Anterior cingulate cortex (tissue), 58 donors: ENCODE data around the gene RBM23.

Experiments
- DNase-seq, 58 donors: peaks; one replicate each; lab custom pipeline; 2025; lab: John Stamatoyannopoulos, UW

RBM23 gene

DNA sequence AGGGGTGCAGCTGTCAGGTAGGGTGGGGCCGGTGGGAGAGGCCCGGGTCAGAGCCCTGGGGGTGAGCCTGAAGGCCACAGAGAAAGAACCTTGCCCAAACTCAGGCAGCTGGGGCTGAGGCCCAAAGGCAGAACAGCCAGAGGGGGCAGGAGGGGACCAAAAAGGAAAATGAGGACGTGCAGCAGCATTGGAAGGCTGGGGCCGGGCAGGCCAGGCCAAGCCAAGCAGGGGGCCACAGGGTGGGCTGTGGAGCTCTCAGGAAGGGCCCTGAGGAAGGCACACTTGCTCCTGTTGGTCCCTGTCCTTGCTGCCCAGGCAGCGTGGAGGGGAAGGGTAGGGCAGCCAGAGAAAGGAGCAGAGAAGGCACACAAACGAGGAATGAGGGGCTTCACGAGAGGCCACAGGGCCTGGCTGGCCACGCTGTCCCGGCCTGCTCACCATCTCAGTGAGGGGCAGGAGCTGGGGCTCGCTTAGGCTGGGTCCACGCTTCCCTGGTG, 72.1 kb downstream of the RBM23 start:
- no peak for DNase-seq

DNA sequence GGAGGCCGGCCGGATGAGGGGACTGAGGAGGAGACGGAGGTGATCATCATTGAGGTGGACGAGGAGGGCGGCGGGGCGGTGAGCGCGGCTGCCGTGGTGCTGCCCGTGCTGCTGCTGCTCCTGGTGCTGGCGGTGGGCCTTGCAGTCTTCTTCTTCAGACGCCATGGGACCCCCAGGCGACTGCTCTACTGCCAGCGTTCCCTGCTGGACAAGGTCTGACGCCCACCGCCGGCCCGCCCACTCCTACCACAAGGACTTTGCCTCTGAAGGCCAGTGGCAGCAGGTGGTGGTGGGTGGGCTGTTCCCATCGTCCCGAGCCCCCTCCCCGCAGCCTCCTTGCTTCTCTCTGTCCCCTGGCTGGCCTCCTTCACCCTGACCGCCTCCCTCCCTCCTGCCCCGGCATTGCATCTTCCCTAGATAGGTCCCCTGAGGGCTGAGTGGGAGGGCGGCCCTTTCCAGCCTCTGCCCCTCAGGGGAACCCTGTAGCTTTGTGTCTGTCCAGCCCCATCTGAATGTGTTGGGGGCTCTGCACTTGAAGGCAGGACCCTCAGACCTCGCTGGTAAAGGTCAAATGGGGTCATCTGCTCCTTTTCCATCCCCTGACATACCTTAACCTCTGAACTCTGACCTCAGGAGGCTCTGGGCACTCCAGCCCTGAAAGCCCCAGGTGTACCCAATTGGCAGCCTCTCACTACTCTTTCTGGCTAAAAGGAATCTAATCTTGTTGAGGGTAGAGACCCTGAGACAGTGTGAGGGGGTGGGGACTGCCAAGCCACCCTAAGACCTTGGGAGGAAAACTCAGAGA, 72.9 kb downstream of the RBM23 start:
- no peak for DNase-seq

DNA sequence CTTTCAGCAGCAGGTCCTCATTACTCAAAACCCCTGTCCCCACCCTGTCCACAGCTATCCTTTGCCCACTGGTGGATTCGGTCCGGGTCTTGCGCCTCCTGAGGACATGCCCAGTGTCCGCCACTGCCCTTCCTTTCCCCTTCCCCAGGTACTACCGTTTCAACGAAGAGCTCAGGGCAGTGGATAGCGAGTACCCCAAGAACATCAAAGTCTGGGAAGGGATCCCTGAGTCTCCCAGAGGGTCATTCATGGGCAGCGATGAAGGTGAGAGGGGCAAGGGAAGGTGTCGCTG, 73.9 kb downstream of the RBM23 start:
- DNase-seq, result no peak

DNA sequence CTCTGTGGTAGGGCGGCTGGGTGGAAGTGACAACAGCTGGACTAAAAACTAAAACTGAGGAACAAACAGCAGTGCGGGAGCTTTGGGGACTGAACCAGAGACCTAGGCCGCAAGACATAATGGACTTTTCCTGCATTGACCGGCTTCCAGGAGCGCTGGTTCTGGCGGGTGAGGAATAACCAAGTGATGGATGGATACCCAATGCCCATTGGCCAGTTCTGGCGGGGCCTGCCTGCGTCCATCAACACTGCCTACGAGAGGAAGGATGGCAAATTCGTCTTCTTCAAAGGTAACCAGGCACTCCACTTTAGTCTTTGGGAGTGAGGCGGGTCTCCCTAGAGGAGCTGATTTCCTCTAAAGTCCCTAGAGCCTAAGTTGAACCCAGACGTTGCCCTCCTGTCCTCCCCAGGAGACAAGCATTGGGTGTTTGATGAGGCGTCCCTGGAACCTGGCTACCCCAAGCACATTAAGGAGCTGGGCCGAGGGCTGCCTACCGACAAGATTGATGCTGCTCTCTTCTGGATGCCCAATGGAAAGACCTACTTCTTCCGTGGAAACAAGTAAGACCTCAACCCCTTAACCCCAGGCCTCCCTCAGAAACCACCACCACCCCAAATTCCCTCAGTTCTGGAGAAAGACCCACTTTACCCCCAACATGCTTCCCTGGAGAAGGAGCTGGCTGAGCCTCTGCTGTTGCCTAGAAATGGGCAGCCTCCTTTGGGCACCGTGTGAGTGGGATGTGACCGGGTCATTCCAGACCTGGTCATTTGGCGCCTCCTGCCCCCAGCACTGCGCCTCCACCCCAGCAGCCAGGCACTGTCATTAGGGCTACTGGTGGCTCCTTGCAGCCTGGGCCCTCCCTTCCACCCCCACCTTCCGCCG, 74.5 kb downstream of the RBM23 start:
- DNase-seq, result no peak
